GM23338 (cell line): ENCODE data around the gene FLNA. TPM values are rescaled to one million over a fixed set of nuclear protein-coding genes. Genes with fewer than 3 reads are reported as not detected.

Experiments used
- ATAC-seq: fragments of 200-7000 bp; cut with Tn5 transposase; 3 replicates; pipeline ENCODE4 v1.9.1; 2020
- DNase-seq: peaks from one replicate; pipeline ENCODE4 v3.0.0-alpha.2; 2015; ENCODE audit warnings: low spot score
- H2AFZ ChIP-seq: fragments of 200-600 bp; sonication (generic); 2 replicates; pipeline ENCODE4 v1.8.0; 2016; ENCODE audit warnings: antibody characterized with exemption, mild to moderate bottlenecking, moderate library complexity
- H3F3A ChIP-seq: fragments of 200-600 bp; sonication (generic); replicated peaks from 2 replicates; pipeline ENCODE4 v1.8.0; 2017; ENCODE audit warnings: antibody characterized with exemption, mixed run types, low read depth
- H3K27ac ChIP-seq: fragments of 200-600 bp; sonication (generic); 2 replicates; pipeline ENCODE4 v1.6.1; 2016; ENCODE audit warnings: low read depth
- H3K27me3 ChIP-seq: fragments of 200-600 bp; sonication (generic); 2 replicates; pipeline ENCODE4 v1.8.0; 2016; ENCODE audit warnings: mild to moderate bottlenecking, mixed run types, moderate library complexity; ENCODE audit not compliant: insufficient read depth
- H3K36me3 ChIP-seq: fragments of 200-600 bp; sonication (generic); 2 replicates; pipeline ENCODE4 v1.8.0; 2016; ENCODE audit warnings: mild to moderate bottlenecking; ENCODE audit not compliant: insufficient read depth
- H3K4me1 ChIP-seq: fragments of 200-600 bp; sonication (generic); 2 replicates; pipeline ENCODE4 v1.8.0; 2016; ENCODE audit warnings: mild to moderate bottlenecking, moderate library complexity; ENCODE audit not compliant: insufficient read depth
- H3K4me2 ChIP-seq: fragments of 200-600 bp; sonication (generic); 2 replicates; pipeline ENCODE4 v1.7.1; 2017; ENCODE audit warnings: mixed run types
- H3K4me3 ChIP-seq: fragments of 200-600 bp; sonication (generic); 2 replicates; pipeline ENCODE4 v1.6.1; 2016; ENCODE audit warnings: mixed run types
- H3K79me2 ChIP-seq: fragments of 200-600 bp; sonication (generic); replicated peaks from 2 replicates; pipeline ENCODE4 v1.8.0; 2017; ENCODE audit warnings: mild to moderate bottlenecking; ENCODE audit not compliant: insufficient read depth
- H3K9me2 ChIP-seq: fragments of 200-600 bp; sonication (generic); 2 replicates; pipeline ENCODE4 v1.8.0; 2017; ENCODE audit not compliant: insufficient read depth
- H4K20me1 ChIP-seq: fragments of 200-600 bp; sonication (generic); replicated peaks from 2 replicates; pipeline ENCODE4 v1.8.0; 2017; ENCODE audit warnings: mild to moderate bottlenecking; ENCODE audit not compliant: insufficient read depth
- H3K27ac Mint-ChIP-seq: 2 replicates; pipeline ENCODE4 v1.8.0; 2020; ENCODE audit warnings: inconsistent platforms, mild to moderate bottlenecking, moderate library complexity, mixed read lengths
- H3K27me3 Mint-ChIP-seq: 3 replicates; pipeline ENCODE4 v1.8.0; 2022; ENCODE audit warnings: low read depth, mild to moderate bottlenecking, moderate library complexity, mixed read lengths, inconsistent platforms; ENCODE audit not compliant: insufficient read depth, poor library complexity
- H3K36me3 Mint-ChIP-seq: 3 replicates; pipeline ENCODE4 v1.8.0; 2021; ENCODE audit warnings: low read depth, mild to moderate bottlenecking, inconsistent platforms, moderate library complexity, mixed read lengths
- H3K4me1 Mint-ChIP-seq: 3 replicates; pipeline ENCODE4 v1.8.0; 2020; ENCODE audit warnings: mild to moderate bottlenecking, inconsistent platforms, mixed read lengths
- H3K4me3 Mint-ChIP-seq: 3 replicates; pipeline ENCODE4 v1.8.0; 2021; ENCODE audit warnings: moderate library complexity, mild to moderate bottlenecking, inconsistent platforms, mixed read lengths
- H3K9me3 Mint-ChIP-seq: 3 replicates; pipeline ENCODE4 v1.8.0; 2020; ENCODE audit warnings: moderate library complexity, mild to moderate bottlenecking, inconsistent platforms, mixed read lengths
- CREB1 ChIP-seq: fragments of 250-450 bp; sonication (Bioruptor Pico); IDR thresholded peaks from 2 replicates; pipeline ENCODE4 v1.5.0; 2020; ENCODE audit warnings: low read depth, mild to moderate bottlenecking, moderate library complexity
- CTCF ChIP-seq, 2 experiments: fragments of 200-600 bp in 1 of 2; sonication (generic) in 1 of 2; conservative IDR thresholded peaks; 2 replicates each; pipeline versions ENCODE4 v1.5.1 to v1.6.1; 2016 to 2017; ENCODE audit warnings: antibody characterized with exemption in 2 of 2, low read depth in 2 of 2, mild to moderate bottlenecking in 2 of 2, moderate library complexity in 1 of 2
- ETS1 ChIP-seq: IDR thresholded peaks from 2 replicates; pipeline ENCODE4 v1.6.1; 2016; ENCODE audit warnings: antibody characterized with exemption
- EZH2 ChIP-seq: fragments of 200-600 bp; sonication (generic); IDR thresholded peaks from one replicate; pipeline ENCODE4 v1.8.0; 2017; ENCODE audit warnings: antibody characterized with exemption, mild to moderate bottlenecking, low read depth; ENCODE audit not compliant: unreplicated experiment
- EZH2phosphoT487 ChIP-seq: fragments of 200-600 bp; sonication (generic); IDR thresholded peaks from one replicate; pipeline ENCODE4 v1.8.1; 2018; ENCODE audit warnings: antibody characterized with exemption; ENCODE audit not compliant: unreplicated experiment
- JUNB ChIP-seq: IDR thresholded peaks from one replicate; pipeline ENCODE4 v1.6.1; 2016; ENCODE audit warnings: antibody characterized with exemption; ENCODE audit not compliant: unreplicated experiment
- NANOG ChIP-seq: IDR thresholded peaks from 2 replicates; pipeline ENCODE4 v1.6.1; 2016; ENCODE audit warnings: antibody characterized with exemption, borderline replicate concordance
- POLR2AphosphoS5 ChIP-seq: IDR thresholded peaks from 2 replicates; pipeline ENCODE4 v1.6.1; 2016; ENCODE audit warnings: antibody characterized with exemption, low read depth
- REST ChIP-seq: IDR thresholded peaks from one replicate; pipeline ENCODE4 v1.6.1; 2018; ENCODE audit warnings: antibody characterized with exemption; ENCODE audit not compliant: unreplicated experiment
- STAT1 ChIP-seq: IDR thresholded peaks from one replicate; pipeline ENCODE4 v1.6.1; 2016; ENCODE audit warnings: antibody characterized with exemption; ENCODE audit not compliant: unreplicated experiment
- ZNF114 ChIP-seq: fragments of 250-450 bp; sonication (Bioruptor Pico); IDR thresholded peaks from 2 replicates; pipeline ENCODE4 v1.5.0; 2020; ENCODE audit warnings: mild to moderate bottlenecking, moderate library complexity
- ZNF331 ChIP-seq: fragments of 250-450 bp; sonication (Bioruptor Pico); IDR thresholded peaks from 2 replicates; pipeline ENCODE4 v1.5.0; 2020; ENCODE audit warnings: low read depth, mild to moderate bottlenecking, moderate library complexity
- ZNF462 ChIP-seq: fragments of 250-450 bp; sonication (Bioruptor Pico); IDR thresholded peaks from 2 replicates; pipeline ENCODE4 v1.5.0; 2020; ENCODE audit warnings: mild to moderate bottlenecking, moderate library complexity
- polyA plus RNA-seq: library from polyadenylated mRNA; unstranded; fragments of >200 nt; fragmentation: Nextera tagmentation; extraction: Ambion mirVana; gene quantifications from 2 replicates; pipeline ENCODE4 v1.2.1, GENCODE V29; 2016
- total RNA-seq: library from RNA; depleted of rRNA; stranded (reverse); fragments of >200 nt; shearing (Covaris generic); gene quantifications from 2 replicates; pipeline ENCODE4 v1.2.3, GENCODE V29; 2014

FLNA gene
- total and polyA plus RNA-seq, 2 experiments from 2014 or later: 579 to 1,445 TPM

GRCh38 chrX:154419688-154420401, 45.4 kb upstream of the FLNA start:
- no peak for ATAC-seq
- no peaks in the 10 kb centered on the region for H3K36me3 ChIP-seq
- DNase-seq: no peak
- H3K27ac ChIP-seq: no peak overlapping the region
- Mint-ChIP-seq H3K4me1 (no peaks in the 10 kb centered on the region), H3K36me3 (peaks cover 12% of the 10 kb centered on the region), H3K9me3 (no peaks in the 10 kb centered on the region), H3K27ac (no peak overlapping the region), H3K27me3 (peaks cover 2% of the 10 kb centered on the region), H3K4me3 (no peak overlapping the region)
- no peak overlapping the region for H3K4me3 ChIP-seq
- no peaks in the 10 kb centered on the region for H3K79me2 ChIP-seq
- no peaks in the 10 kb centered on the region for H4K20me1 ChIP-seq
- TF ChIP-seq ETS1 (no peak), REST (no peak), JUNB (no peak), STAT1 (no peak), CTCF (conservative IDR thresholded peaks at IDR 0.05; ENCODE audit: low read depth in 2 of 2) (no peak), CREB1 (no peak), ZNF331 (CRISPR knock-in tag) (no peak), ZNF462 (CRISPR knock-in tag) (no peak), EZH2 (no peak), ZNF114 (CRISPR knock-in tag) (no peak), POLR2AphosphoS5 (no peak), NANOG (no peak), EZH2phosphoT487 (no peak)
- H3F3A ChIP-seq: no peaks in the 10 kb centered on the region
- no peak overlapping the region for H2AFZ ChIP-seq
- H3K9me2 ChIP-seq: no peaks in the 10 kb centered on the region
- no peaks in the 10 kb centered on the region for H3K27me3 ChIP-seq
- no peak overlapping the region for H3K4me2 ChIP-seq
- no peaks in the 10 kb centered on the region for H3K4me1 ChIP-seq
